CD4-positive, alpha-beta T cell treated with Interferon alpha-2 for 1 hour (primary cell): Measurements from ENCODE around the gene SH3BP2.

ENCODE experiments used
- DNase-seq, 2 donors: peaks; one replicate each; pipeline ENCODE4 v3.0.0-alpha.2; 2020 to 2022

The SH3BP2 gene

DNA sequence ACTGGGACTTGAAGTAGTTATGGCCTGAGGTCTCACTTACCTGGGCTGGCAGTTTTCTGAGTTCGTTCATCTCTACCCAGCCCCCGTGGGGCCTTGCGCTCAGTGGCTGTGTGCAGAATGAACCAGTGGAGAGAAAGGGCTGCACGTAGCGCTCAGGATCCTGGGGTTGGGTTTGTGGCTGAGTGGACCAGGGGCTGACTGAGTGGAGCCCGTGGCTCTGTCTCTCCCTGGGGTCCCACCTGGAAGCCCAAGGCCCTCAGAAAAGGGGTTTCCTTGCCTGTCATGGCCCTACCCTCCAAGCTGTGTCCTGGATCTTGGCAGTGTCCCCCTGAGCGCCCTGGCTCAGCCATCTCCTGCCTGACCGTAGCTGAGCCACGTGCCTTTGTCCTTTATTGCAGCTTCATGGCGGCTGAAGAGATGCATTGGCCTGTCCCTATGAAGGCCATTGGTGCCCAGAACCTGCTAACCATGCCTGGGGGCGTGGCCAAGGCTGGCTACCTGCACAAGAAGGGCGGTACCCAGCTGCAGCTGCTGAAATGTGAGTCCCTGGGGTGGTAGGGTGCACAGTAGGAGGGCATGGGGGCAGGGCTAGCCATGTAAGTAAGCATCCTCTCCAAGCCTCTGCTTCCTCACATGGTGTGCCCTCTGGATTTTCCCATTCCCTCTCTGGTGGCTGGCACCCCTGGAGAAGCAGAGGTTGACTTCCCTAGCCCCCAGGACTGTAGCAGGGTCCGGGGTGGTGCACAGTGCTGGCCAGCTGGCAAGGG lies 27.5 kb downstream of the SH3BP2 start:
- no peak for DNase-seq

DNA sequence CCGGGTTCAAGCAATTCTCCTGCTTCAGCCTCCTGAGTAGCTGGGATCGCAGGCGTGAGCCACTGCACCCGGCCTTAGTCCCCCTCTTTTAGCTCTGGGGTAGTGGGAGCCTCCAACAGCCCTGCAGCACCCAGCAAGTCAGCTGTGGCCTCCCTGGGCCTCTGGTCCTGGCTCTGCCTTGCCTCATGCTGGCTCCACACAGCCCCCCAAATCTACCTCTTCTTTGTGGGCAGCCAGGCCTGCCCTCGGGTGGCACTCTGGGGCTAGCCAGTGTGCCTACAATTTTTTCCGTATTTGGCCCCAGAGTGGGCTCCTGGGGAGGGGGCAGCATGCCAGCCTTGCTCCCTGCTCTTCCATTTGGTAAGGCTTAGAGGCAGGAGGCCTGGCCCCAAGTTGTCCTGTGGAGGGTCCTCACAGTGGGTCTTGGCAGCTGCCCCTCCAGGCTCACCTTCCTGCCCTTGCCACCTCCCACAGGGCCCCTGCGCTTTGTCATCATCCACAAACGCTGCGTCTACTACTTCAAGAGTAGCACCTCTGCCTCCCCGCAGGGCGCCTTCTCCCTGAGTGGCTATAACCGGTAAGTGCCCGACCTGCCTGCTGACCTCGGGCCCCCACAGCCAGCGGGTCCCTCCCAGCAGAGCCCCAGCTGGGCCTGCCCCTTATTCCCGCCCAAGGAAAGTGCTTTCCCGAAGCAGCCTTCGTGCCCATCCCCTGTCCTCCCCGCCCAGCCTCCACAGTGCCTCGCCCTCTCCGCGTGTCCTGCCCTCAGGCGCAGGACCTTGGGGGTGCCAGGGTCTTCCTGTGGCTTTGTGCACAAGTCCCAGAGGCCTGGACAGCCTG lies 29.8 kb downstream of the SH3BP2 start:
- DNase-seq = no peak

DNA sequence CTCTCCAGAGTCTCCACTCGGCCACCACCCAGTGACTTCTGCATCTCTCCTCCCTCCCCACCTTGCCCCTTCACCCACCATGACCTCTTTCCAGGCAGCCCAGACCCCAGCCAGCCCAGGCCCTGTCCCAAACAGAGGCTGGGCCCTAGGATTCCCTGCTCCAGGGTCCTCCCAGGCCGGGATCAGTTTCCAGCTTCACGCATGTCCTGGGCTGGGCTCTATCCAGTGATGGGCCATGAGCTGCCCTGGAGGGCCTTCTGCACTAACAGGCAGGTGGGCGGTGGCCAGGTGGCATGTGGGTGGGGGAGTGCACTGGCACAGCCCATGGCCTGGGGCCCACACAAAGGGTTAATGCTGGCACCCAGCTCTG lies 30.4 kb downstream of the SH3BP2 start:
- DNase-seq = no peak

DNA sequence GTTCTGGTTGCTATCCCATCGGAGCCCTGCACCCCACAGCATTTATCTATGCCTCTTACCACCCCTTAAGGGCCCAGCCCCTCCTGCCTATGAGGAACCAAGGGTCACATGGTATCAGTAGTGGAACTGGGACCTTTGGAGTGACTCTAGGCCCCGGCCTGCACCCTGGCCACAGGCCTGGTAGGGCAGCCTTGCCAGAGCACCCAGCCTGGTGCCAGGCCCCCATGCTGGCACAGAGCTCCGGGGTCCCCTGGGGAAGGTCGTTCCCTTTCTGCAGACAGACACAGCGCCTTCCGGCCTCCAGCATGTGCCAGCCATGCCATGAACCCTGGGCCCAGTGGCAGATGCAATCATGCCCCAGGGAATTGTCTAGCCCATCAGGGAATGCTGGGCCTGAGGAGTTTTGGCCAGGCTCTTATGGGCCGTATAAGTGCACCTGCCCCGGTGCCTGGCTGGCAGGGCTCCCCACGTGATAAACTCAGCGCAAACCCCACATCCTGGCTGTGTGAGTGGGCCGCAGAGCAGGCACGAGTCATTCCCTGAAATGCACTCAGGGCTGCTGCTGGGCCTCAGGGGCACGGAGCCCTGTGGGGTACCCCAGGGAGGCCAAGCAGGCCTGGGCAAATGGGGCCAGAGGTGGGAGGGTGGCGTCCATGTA lies 30.9 kb downstream of the SH3BP2 start:
- DNase-seq = no peak

DNA sequence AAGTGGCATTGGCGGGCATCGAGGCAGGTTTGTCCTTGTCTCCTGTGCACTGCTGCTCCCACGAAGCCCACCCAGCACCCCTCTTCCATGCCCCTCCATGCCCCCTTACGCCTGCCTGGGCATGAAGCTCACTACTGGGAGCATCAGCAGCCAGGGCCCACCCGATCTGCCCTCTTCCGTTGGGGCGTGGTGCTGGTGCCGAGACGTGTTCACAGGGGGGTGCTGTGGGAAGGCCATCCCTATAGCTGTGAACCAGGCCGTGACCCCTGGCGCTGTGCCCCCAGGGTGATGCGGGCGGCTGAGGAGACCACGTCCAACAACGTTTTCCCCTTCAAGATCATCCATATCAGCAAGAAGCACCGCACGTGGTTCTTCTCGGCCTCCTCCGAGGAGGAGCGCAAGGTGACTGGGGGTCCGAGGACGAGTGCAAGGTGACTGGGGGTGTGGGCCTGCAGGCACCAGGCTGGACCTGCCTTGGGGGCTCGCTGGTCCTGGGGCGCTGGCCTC lies 31.5 kb downstream of the SH3BP2 start:
- DNase-seq = no peak

DNA sequence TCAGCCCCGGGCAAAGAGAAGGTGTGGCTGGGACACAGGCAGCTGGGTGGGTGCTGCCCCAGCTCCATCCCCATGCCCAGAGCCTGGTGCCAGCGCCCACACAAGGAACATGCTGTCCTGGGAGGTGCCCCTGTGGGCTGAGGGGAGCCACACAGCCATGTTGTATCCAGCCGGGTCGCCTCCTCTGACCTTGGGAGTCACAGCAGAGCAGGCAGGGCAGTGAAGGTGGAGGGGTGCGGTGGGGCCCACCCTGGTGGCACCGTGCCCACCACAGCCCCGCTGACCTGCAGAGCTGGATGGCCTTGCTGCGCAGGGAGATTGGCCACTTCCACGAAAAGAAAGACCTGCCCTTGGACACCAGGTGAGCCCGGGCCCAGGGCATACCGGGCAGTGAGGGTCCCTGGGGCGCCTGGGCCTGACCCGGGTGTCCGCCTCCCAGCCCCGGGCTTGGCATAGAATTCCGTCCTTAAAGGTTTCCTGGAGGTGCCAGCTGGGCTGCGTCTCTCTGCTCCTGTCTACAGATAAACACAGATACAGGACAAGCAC lies 32.0 kb downstream of the SH3BP2 start:
- DNase-seq = no peak

GRCh38 chr4:2825740-2826139 lies 32.9 kb downstream of the SH3BP2 start:
- DNase-seq = no peak

- peak in 1 of 2 donors; percentile 1 for DNase-seq
Measured at GRCh38 chr4:2827071-2827873, 34.4 kb downstream of the SH3BP2 start.

DNA sequence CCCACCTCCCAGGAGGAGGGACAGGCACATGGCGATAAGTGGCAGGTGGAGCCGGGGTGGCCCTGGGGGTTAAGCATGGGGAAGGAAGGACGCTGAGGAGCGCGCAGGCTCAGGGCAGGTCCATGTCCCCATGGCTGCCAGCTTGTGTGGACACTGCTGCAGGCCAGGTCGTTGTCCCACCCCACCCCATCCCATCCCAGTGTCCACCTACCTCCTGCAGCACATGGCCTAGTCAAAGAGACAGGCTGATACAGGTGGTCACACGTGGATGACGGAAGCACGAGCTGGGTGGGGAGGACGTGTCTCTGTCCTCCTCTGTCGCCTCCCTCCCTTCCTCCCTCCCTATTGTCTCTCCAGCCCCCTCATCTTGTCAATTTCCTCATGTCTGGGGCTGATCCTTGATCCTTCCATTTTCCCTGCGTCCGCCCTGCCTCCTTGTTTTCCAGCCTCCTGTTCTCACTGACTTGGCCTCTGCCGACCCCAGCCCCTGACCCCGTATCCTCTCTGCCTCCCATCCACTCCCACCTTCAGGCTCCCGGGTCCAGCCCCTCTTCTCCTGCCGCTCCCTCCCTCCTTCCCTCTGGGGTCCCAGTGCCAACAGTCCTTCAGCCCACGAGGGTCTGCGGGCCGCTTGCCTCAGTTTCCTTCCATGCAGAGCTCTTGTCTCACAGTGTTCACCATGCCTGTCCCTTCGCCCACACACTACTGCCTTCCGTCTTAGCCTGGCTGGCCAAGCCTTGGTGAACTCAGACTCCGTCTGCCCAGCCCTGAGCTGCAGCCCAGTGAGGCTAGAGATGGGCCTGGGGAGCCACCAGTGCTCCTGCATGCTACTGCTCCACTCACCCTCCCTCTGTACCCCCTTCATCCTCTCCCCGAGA lies 35.2 kb downstream of the SH3BP2 start:
- DNase-seq = no peak

DNA sequence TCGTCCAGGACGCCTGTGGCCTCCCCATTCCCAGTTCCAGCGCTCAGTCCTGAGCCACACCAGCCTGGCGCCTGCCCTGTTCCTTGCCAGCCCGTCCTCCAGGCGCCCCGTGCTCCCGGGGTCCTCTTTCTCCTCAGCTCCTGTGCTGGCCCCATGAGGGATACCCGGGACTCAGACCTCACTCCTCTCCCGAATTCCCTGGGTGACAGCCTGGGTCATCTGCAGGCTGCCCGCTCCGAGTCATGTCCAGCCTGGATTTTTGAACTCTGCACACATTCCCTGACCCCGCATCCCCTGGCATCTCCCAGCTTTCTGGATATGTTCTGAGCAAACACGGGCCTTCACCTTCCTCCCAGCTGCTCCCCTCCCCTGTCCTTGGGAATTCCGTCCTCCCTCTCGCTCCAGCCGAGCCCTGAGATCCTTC lies 35.9 kb downstream of the SH3BP2 start:
- DNase-seq = no peak

- no peak for DNase-seq
Measured at GRCh38 chr4:2829321-2829932, 36.5 kb downstream of the SH3BP2 start.

- no peak for DNase-seq
Measured at GRCh38 chr4:2829933-2830451, 37.1 kb downstream of the SH3BP2 start.

- DNase-seq = peak in 1 of 2 donors; percentile 1
Measured at GRCh38 chr4:2830632-2831610, 38.0 kb downstream of the SH3BP2 start.

DNA sequence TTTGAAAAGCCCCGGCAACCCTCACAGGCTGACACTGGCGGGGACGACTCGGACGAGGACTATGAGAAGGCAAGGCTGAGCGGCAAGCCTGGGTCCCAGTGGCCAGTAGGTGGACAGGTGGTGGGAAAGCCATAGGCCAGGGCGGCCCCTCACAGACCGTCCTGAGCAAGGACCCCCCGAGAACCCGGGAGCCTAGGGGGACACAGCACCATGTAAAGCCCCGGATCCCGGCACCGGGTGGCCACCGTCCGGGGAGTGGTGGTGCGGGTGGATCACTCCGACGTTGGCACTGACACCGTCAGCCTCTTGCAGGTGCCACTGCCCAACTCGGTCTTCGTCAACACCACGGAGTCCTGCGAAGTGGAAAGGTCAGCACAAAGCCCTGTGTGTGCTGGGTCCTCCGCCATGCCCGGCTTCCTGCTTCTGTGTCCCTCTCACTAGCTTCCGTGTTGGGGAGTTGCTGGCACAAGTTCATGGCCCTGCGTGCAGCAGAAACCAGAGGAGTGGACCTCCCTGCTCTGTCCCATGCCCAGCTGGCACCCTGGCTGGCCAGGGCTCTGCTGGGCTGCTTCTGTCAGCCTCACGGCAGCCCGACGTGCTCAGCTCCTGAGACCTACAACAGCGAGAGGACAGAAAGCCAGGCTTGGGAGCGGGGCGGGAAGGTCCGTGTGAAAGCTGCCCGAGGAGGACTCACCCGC lies 38.9 kb downstream of the SH3BP2 start:
- peak in 1 of 2 donors; percentile 1 for DNase-seq

- DNase-seq = peak in 1 of 2 donors; percentile 60
Measured at GRCh38 chr4:2832309-2832980, 39.6 kb downstream of the SH3BP2 start.

- DNase-seq = no peak
Measured at GRCh38 chr4:2832981-2833670, 40.2 kb downstream of the SH3BP2 start.

- no peak for DNase-seq
Measured at GRCh38 chr4:2833671-2834000, 40.8 kb downstream of the SH3BP2 start.
